HCT116 (cell line): ENCODE measurements around the gene SYNE2. TPM values are rescaled to one million over a fixed set of nuclear protein-coding genes. Genes with fewer than 3 reads are reported as not detected.

Source experiments
- ATAC-seq: fragments of 200-7000 bp; cut with Tn5 transposase; 2 replicates; pipeline ENCODE4 v1.9.1; 2020; ENCODE audit warnings: mild to moderate bottlenecking, moderate library complexity
- BruUV-seq: library from RNA; stranded (reverse); fragments of 400-500 nt; replicated peaks from 2 replicates; lab custom pipeline; 2021; lab: Mats Ljungman, UMichigan
- CTCF ChIA-PET: fragments of 300-600 bp; sonication (Branson Sonifier 250); formaldehyde crosslinking; loops from one replicate; lab custom pipeline; 2021; ENCODE audit warnings: antibody characterized with exemption; lab: Charles Lee
- POLR2A ChIA-PET: fragments of 300-600, 350-600 bp; sonication (Branson Sonifier 250); formaldehyde crosslinking; loops from one replicate; lab custom pipeline; 2021; ENCODE audit warnings: antibody characterized with exemption; lab: Charles Lee
- RAD21 ChIA-PET, 2 experiments: fragments of 300-600 bp; sonication (Branson Sonifier 250); formaldehyde crosslinking; loops; one replicate each; lab custom pipeline; 2023; ENCODE audit warnings: low total read pairs in 2 of 2; ENCODE audit not compliant: uncharacterized antibody in 2 of 2, unreplicated experiment in 2 of 2, low non-redundant PET in 1 of 2; lab: Charles Lee
- DNase-seq: peaks from one replicate; pipeline ENCODE4 v3.0.0-alpha.2; 2010; ENCODE audit warnings: low read depth, low spot score
- H2AFZ ChIP-seq: fragments of 200-600 bp; shearing (Covaris generic), sonication (generic); 2 replicates; pipeline ENCODE4 v1.6.1; 2017; ENCODE audit warnings: low read depth, mixed run types, mixed read lengths, antibody characterized with exemption, low read length; ENCODE audit not compliant: poor library complexity, severe bottlenecking
- H3K27ac ChIP-seq: 2 replicates; pipeline ENCODE4 v1.5.1; 2012; ENCODE audit warnings: low read depth, low read length
- H3K27me3 ChIP-seq: fragments of 200-600 bp; sonication (generic); 2 replicates; pipeline ENCODE4 v1.6.1; 2016; ENCODE audit warnings: mixed run types, low read length, mixed read lengths; ENCODE audit not compliant: insufficient read depth
- H3K36me3 ChIP-seq, 2 experiments: fragments of 200-500 bp in 1 of 2; fragments of 200-600 bp in 1 of 2; sonication (Bioruptor generic) in 1 of 2; sonication (generic) in 1 of 2; 2 replicates each; pipeline versions ENCODE4 v1.5.1 to v1.6.1; 2014 to 2016; ENCODE audit warnings: low read length in 2 of 2, inconsistent platforms in 1 of 2, mixed read lengths in 1 of 2, mixed run types in 1 of 2; ENCODE audit not compliant: insufficient read depth in 2 of 2, control insufficient read depth in 1 of 2
- H3K4me1 ChIP-seq, 2 experiments: fragments of 200-600 bp in 1 of 2; sonication (generic) in 1 of 2; 2 replicates each; pipeline versions ENCODE4 v1.5.1 to v1.6.1; 2012 to 2017; ENCODE audit warnings: low read length in 2 of 2, inconsistent platforms in 1 of 2, mild to moderate bottlenecking in 1 of 2, mixed read lengths in 1 of 2, mixed run types in 1 of 2, moderate library complexity in 1 of 2; ENCODE audit not compliant: insufficient read depth in 2 of 2, control insufficient read depth in 1 of 2
- H3K4me2 ChIP-seq: fragments of 200-600 bp; sonication (generic); 2 replicates; pipeline ENCODE4 v1.6.1; 2017; ENCODE audit warnings: mixed run types, low read length, mixed read lengths
- H3K4me3 ChIP-seq, 2 experiments: fragments of 200-600 bp in 1 of 2; sonication (generic) in 1 of 2; replicated peaks in 1 of 2; 2 replicates each; pipeline ENCODE4 v1.5.1; 2011 to 2016; ENCODE audit warnings: low read length in 2 of 2, control low read depth in 1 of 2, low read depth in 1 of 2, mild to moderate bottlenecking in 1 of 2, mixed read lengths in 1 of 2, mixed run types in 1 of 2
- H3K79me2 ChIP-seq: fragments of 200-600 bp; sonication (generic); 2 replicates; pipeline ENCODE4 v1.6.1; 2017; ENCODE audit warnings: mild to moderate bottlenecking, mixed run types, low read length, moderate library complexity, mixed read lengths; ENCODE audit not compliant: insufficient read depth
- H3K9ac ChIP-seq: fragments of 200-600 bp; sonication (generic); 2 replicates; pipeline ENCODE4 v1.6.1; 2016; ENCODE audit warnings: low read length, mixed read lengths
- H3K9me2 ChIP-seq: fragments of 200-600 bp; sonication (generic), shearing (Covaris generic); 2 replicates; pipeline ENCODE4 v1.6.1; 2017; ENCODE audit warnings: mixed run types, mild to moderate bottlenecking, moderate library complexity; ENCODE audit not compliant: insufficient read depth
- H3K9me3 ChIP-seq, 2 experiments: fragments of 200-500 bp in 1 of 2; fragments of 200-600 bp in 1 of 2; sonication (Bioruptor generic) in 1 of 2; sonication (generic) in 1 of 2; 2 replicates each; pipeline ENCODE4 v1.6.1; 2014 to 2017; ENCODE audit warnings: low read length in 2 of 2, mixed read lengths in 2 of 2, inconsistent platforms in 1 of 2, low read depth in 1 of 2, mild to moderate bottlenecking in 1 of 2, mixed run types in 1 of 2, moderate library complexity in 1 of 2; ENCODE audit not compliant: control insufficient read depth in 1 of 2, insufficient read depth in 1 of 2
- H4K20me1 ChIP-seq: fragments of 200-600 bp; sonication (generic), shearing (Covaris generic); 2 replicates; pipeline ENCODE4 v1.6.1; 2017; ENCODE audit warnings: mixed run types, mild to moderate bottlenecking, moderate library complexity; ENCODE audit not compliant: insufficient read depth
- CBX3 ChIP-seq: IDR thresholded peaks from 2 replicates; pipeline ENCODE4 v1.6.1; 2012; ENCODE audit warnings: low read depth
- EZH2phosphoT487 ChIP-seq: fragments of 200-600 bp; IDR thresholded peaks from 2 replicates; pipeline ENCODE4 v1.6.1; 2018; ENCODE audit warnings: antibody characterized with exemption, borderline replicate concordance
- FOSL1 ChIP-seq: IDR thresholded peaks from 2 replicates; pipeline ENCODE4 v1.6.1; 2012; ENCODE audit warnings: low read depth
- JUND ChIP-seq: IDR thresholded peaks from 2 replicates; pipeline ENCODE4 v1.6.1; 2012
- POLR2A ChIP-seq: IDR thresholded peaks from 2 replicates; pipeline ENCODE4 v1.7.0; 2011; ENCODE audit warnings: borderline replicate concordance; ENCODE audit not compliant: insufficient read depth, insufficient read length; ENCODE audit errors: extremely low read depth
- SIN3A ChIP-seq: IDR thresholded peaks from 2 replicates; pipeline ENCODE4 v1.6.1; 2012; ENCODE audit warnings: low read depth
- ZFX ChIP-seq: fragments of 450-650 bp; IDR thresholded peaks from 2 replicates; pipeline ENCODE4 v1.6.1; 2017
- ZNF274 ChIP-seq: fragments of 200-500 bp; sonication (Bioruptor generic); IDR thresholded peaks from 2 replicates; pipeline ENCODE4 v1.6.1; 2014; ENCODE audit warnings: mild to moderate bottlenecking, low read depth, low read length, inconsistent platforms
- intact Hi-C: fragments of 100-400 bp; cut with micrococcal nuclease; formaldehyde crosslinking; loops from 2 replicates; pipeline ENCODE4 v1.10.0; 2022
- total RNA-seq: library from RNA; stranded (reverse); gene quantifications from one replicate; pipeline ENCODE4 v1.2.1, GENCODE V29; 2021; ENCODE audit not compliant: unreplicated experiment
- TF ChIP-seq, protein P1 (sequence below): IDR thresholded peaks from 2 replicates; pipeline ENCODE4 v1.6.1; 2012

The SYNE2 gene
- total RNA-seq, 1 experiment from 2014 or later = 28.8 TPM

DNA sequence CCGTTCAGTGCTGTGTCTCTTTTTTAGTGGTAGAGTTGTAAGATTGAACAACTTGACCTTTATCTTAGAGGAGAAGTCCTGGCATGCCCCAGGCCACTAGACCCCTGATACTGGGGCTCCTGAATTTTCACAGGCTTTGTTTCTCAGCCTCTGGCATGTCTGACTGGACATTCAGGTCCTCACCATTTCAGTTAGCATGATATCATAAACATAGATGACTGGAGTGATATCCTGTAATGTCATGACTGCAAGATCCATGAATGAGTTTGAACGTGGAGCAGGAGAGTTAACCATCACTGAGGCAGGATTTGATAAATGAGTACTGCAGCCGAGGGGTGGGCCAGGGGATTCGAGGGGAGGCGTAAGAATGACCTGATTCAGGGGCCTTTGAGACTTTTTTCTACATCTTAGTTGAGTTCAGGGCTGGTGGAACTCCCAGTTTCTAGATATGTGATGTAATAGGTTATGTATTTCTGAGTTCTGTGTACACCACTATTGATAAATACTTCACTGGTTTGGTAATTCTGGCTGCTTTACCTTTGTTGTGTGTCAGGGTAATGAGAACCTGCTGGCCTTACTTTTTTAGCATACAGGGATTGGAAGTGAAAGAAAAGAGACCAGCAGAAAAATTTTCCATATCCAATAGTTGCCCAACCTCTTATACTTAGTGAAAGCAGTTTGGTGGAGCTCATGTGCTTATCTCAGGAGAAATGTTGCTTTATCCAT, 217.0 kb downstream of the SYNE2 start:
- POLR2A ChIA-PET = no interaction called here

DNA sequence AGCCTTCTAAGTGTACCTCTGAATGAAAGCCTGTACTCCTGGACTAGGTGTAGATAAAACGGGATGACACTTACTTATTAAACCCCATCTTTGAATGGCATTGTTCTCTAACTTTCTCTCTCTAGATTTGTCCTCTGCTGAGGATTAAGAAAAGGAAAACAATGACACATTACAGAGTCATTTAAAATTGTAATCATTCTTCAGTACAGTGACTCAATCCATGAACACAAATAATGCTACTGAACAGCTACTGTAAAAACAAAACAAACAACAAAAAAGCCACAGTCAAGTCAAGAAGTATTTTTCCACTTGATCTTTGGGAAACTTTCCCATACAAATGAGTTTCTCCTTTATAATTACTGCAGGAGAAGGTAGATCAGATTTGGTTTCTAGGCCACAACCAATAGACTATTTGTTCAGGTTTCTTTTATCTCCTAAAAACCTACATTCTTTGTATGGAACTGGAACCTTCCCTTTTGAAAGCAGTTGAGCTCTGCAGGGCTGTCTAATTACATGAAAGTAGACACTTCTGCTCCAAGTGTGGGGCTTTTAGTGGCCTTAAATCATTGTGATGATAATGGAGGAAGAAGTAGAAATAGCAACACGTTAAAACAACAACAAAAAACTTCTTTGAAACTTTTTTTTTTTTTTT, 222.3 kb downstream of the SYNE2 start:
- no peak overlapping the region; the same call in 1 of the 2 replicates for H3K27ac ChIP-seq
- no peak overlapping the region for H3K4me2 ChIP-seq
- no peaks in the 10 kb centered on the region for H3K9me2 ChIP-seq
- H3K27me3 ChIP-seq = no peaks in the 10 kb centered on the region
- ChIA-PET RAD21 (no interaction called here), POLR2A (no interaction called here), CTCF (no interaction called here)
- H3K36me3 ChIP-seq = peaks cover 0 to 2% of the 10 kb centered on the region in 2 experiments; a peak in 2 of 4 replicates
- TF ChIP-seq SIN3A (no peak), JUND (peak; percentile 23; the same call in 1 of the 2 replicates), EZH2phosphoT487 (no peak), CBX3 (no peak), FOSL1 (peak; percentile 32; the same call in 1 of the 2 replicates), ZFX (no peak)
- no peaks in the 10 kb centered on the region for H4K20me1 ChIP-seq
- H3K4me3 ChIP-seq = no peak overlapping the region
- no peak overlapping the region for H3K9ac ChIP-seq
- H3K4me1 ChIP-seq = peaks cover 4 to 7% of the 10 kb centered on the region in 2 experiments; a peak in 2 of 4 replicates
- DNase-seq (no peak), ATAC-seq (no peak; the same call in 1 of the 2 replicates)
- H3K9me3 ChIP-seq = no peaks in the 10 kb centered on the region
- no peak overlapping the region for H2AFZ ChIP-seq
- intact Hi-C loops = no loop called here
- H3K79me2 ChIP-seq = no peaks in the 10 kb centered on the region
- no TSS peak for BruUV-seq

More for the DNA sequence above, 217.0 kb downstream of the SYNE2 start:
- H3K9me2 ChIP-seq = no peaks in the 10 kb centered on the region
- no peaks in the 10 kb centered on the region for H3K27me3 ChIP-seq
- H3K4me2 ChIP-seq = no peak overlapping the region
- H2AFZ ChIP-seq = no peak overlapping the region
- no peaks in the 10 kb centered on the region for H3K79me2 ChIP-seq
- BruUV-seq = no TSS peak
- no peak for TF ChIP-seq POLR2A
- no peak for TF ChIP-seq JUND
- no peak for TF ChIP-seq ZNF274
- TF ChIP-seq FOSL1 = no peak
- TF ChIP-seq SIN3A = no peak
- TF ChIP-seq, protein P1, sequence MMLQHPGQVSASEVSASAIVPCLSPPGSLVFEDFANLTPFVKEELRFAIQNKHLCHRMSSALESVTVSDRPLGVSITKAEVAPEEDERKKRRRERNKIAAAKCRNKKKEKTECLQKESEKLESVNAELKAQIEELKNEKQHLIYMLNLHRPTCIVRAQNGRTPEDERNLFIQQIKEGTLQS = no peak
- intact Hi-C loops = no loop called here
- H3K9me3 ChIP-seq = no peaks in the 10 kb centered on the region
- no peak overlapping the region for H3K4me3 ChIP-seq
- H3K27ac ChIP-seq = no peak overlapping the region
- DNase-seq (no peak), ATAC-seq (no peak)
- no peak overlapping the region for H3K9ac ChIP-seq
- peaks cover 2 to 6% of the 10 kb centered on the region in 2 experiments; a peak in 2 of 4 replicates for H3K4me1 ChIP-seq
- CTCF ChIA-PET = interaction anchor here (0.6 kb wide), 1 partner anchor 9 kb away, joined by 3 read pairs; no protein-coding TSS in a partner anchor
- RAD21 ChIA-PET = no interaction called here
- no peaks in the 10 kb centered on the region for H4K20me1 ChIP-seq
- no peaks in the 10 kb centered on the region; a peak in 1 of 4 replicates for H3K36me3 ChIP-seq
